Parathyroid adenoma (tissue), 2 donors: ENCODE data around the gene TPD52L1.

Source experiments
- H2AFZ ChIP-seq: fragments of 300-600 bp; sonication (generic); one replicate; pipeline ENCODE4 v1.7.0; 2017; ENCODE audit warnings: antibody characterized with exemption, mild to moderate bottlenecking
- H3K27ac ChIP-seq: fragments of 300-600 bp; sonication (generic); one replicate; pipeline ENCODE4 v1.7.0; 2017
- H3K27me3 ChIP-seq: fragments of 300-600 bp; sonication (generic); one replicate; pipeline ENCODE4 v1.7.0; 2017; ENCODE audit warnings: low read length; ENCODE audit not compliant: control insufficient read depth, insufficient read depth
- H3K36me3 ChIP-seq: fragments of 300-600 bp; sonication (generic); one replicate; pipeline ENCODE4 v1.7.0; 2017; ENCODE audit warnings: low read length; ENCODE audit not compliant: control insufficient read depth, insufficient read depth
- H3K4me1 ChIP-seq: fragments of 300-600 bp; sonication (generic); one replicate; pipeline ENCODE4 v1.7.0; 2017; ENCODE audit warnings: control low read depth
- H3K4me2 ChIP-seq: fragments of 300-600 bp; sonication (generic); one replicate; pipeline ENCODE4 v1.7.0; 2017; ENCODE audit warnings: low read length
- H3K4me3 ChIP-seq: fragments of 300-600 bp; sonication (generic); one replicate; pipeline ENCODE4 v1.7.0; 2017; ENCODE audit warnings: low read depth, low read length
- H3K79me2 ChIP-seq: fragments of 300-600 bp; sonication (generic); one replicate; pipeline ENCODE4 v1.7.0; 2017; ENCODE audit warnings: control low read depth
- H3K9ac ChIP-seq: fragments of 300-600 bp; sonication (generic); one replicate; pipeline ENCODE4 v1.7.0; 2017; ENCODE audit warnings: mild to moderate bottlenecking
- H3K9me3 ChIP-seq: fragments of 300-600 bp; sonication (generic); one replicate; pipeline ENCODE4 v1.7.0; 2017; ENCODE audit warnings: low read length; ENCODE audit not compliant: control insufficient read depth
- CTCF ChIP-seq: fragments of 300-600 bp; sonication (generic); IDR thresholded peaks from one replicate; pipeline ENCODE4 v1.7.0; 2017; ENCODE audit warnings: antibody characterized with exemption, mild to moderate bottlenecking
- donor health status: primary hyperparathyroidism.

Gene TPD52L1

GRCh38 chr6:125149256-125150144 is 4.1 kb upstream of the TPD52L1 start:
- Histone ChIP-seq H3K27ac (no peak overlapping the region), H3K79me2 (no peaks in the 10 kb centered on the region), H2AFZ (no peak overlapping the region), H3K27me3 (no peaks in the 10 kb centered on the region), H3K9me3 (no peaks in the 10 kb centered on the region), H3K9ac (no peak overlapping the region), H3K36me3 (no peaks in the 10 kb centered on the region), H3K4me1 (peaks cover 4% of the 10 kb centered on the region), H3K4me3 (no peak overlapping the region), H3K4me2 (no peak overlapping the region)
- no peak for TF ChIP-seq CTCF

GRCh38 chr6:125151700-125152099 is 1.9 kb upstream of the TPD52L1 start:
- H3K4me2 ChIP-seq: no peak overlapping the region
- H3K27ac ChIP-seq: no peak overlapping the region
- peaks cover 4% of the 10 kb centered on the region for H3K4me1 ChIP-seq

GRCh38 chr6:125154118-125154760 is 666 bp downstream of the TPD52L1 start:
- no peaks in the 10 kb centered on the region for H3K36me3 ChIP-seq
- peak overlapping the region; percentile 24 for H3K9ac ChIP-seq
- no peak for TF ChIP-seq CTCF
- H3K27ac ChIP-seq: peak overlapping the region; percentile 80
- peak overlapping the region; percentile 91 for H3K4me2 ChIP-seq
- H3K79me2 ChIP-seq: no peaks in the 10 kb centered on the region
- H3K4me3 ChIP-seq: peak overlapping the region; percentile 76
- peak overlapping the region; percentile 94 for H2AFZ ChIP-seq
- peaks cover 4% of the 10 kb centered on the region for H3K4me1 ChIP-seq
- no peaks in the 10 kb centered on the region for H3K9me3 ChIP-seq
- H3K27me3 ChIP-seq: no peaks in the 10 kb centered on the region

More at GRCh38 chr6:125151700-125152099, 1.9 kb upstream of the TPD52L1 start:
- Histone ChIP-seq H3K9me3 (no peaks in the 10 kb centered on the region), H3K27me3 (no peaks in the 10 kb centered on the region), H3K9ac (no peak overlapping the region), H3K36me3 (no peaks in the 10 kb centered on the region), H2AFZ (no peak overlapping the region), H3K79me2 (no peaks in the 10 kb centered on the region), H3K4me3 (no peak overlapping the region)
- TF ChIP-seq CTCF: no peak

GRCh38 chr6:125154761-125155135 is 1.2 kb downstream of the TPD52L1 start:
- no peaks in the 10 kb centered on the region for H3K79me2 ChIP-seq
- H3K9ac ChIP-seq: peak overlapping the region; percentile 24
- peak overlapping the region; percentile 76 for H3K4me3 ChIP-seq
- H3K4me1 ChIP-seq: peaks cover 4% of the 10 kb centered on the region
- no peaks in the 10 kb centered on the region for H3K36me3 ChIP-seq
- peak overlapping the region; percentile 80 for H3K27ac ChIP-seq
- H3K4me2 ChIP-seq: peak overlapping the region; percentile 91
- H2AFZ ChIP-seq: peak overlapping the region; percentile 94
- no peaks in the 10 kb centered on the region for H3K9me3 ChIP-seq
- no peaks in the 10 kb centered on the region for H3K27me3 ChIP-seq
- peak; percentile 60 for TF ChIP-seq CTCF
